Mesenchymal stem cell (in vitro differentiated cells and primary cell): ENCODE results near the gene TMEM95.

Experiments
- DNase-seq: peaks from one replicate; pipeline ENCODE4 v3.0.0-alpha.2; 2013
- H2AFZ ChIP-seq: one replicate; pipeline ENCODE4 v1.6.1; 2013; ENCODE audit warnings: low read depth, mild to moderate bottlenecking, control low read depth, inconsistent platforms, low read length, moderate library complexity
- H2AK5ac ChIP-seq: 2 replicates; pipeline ENCODE4 v1.6.1; 2013; ENCODE audit warnings: low read length, moderate library complexity, mild to moderate bottlenecking, inconsistent platforms; ENCODE audit not compliant: severe bottlenecking
- H2BK120ac ChIP-seq: one replicate; pipeline ENCODE4 v1.6.1; 2013; ENCODE audit warnings: low read depth, mild to moderate bottlenecking, inconsistent platforms, low read length, moderate library complexity
- H2BK12ac ChIP-seq, 2 experiments: one replicate each; pipeline ENCODE4 v1.6.1; 2013; ENCODE audit warnings: inconsistent platforms in 2 of 2, low read length in 2 of 2, mild to moderate bottlenecking in 2 of 2, moderate library complexity in 2 of 2, control low read depth in 1 of 2
- H2BK15ac ChIP-seq: one replicate; pipeline ENCODE4 v1.6.1; 2013; ENCODE audit warnings: mild to moderate bottlenecking, low read depth, inconsistent platforms; ENCODE audit not compliant: poor library complexity, severe bottlenecking
- H2BK5ac ChIP-seq: 2 replicates; pipeline ENCODE4 v1.6.1; 2013; ENCODE audit warnings: low read depth, mild to moderate bottlenecking, low read length, control low read depth, inconsistent platforms; ENCODE audit not compliant: poor library complexity, severe bottlenecking
- H3K14ac ChIP-seq, 2 experiments: one replicate each; pipeline ENCODE4 v1.6.1; 2013; ENCODE audit warnings: inconsistent platforms in 2 of 2, low read length in 2 of 2, control low read depth in 1 of 2, mild to moderate bottlenecking in 1 of 2, moderate library complexity in 1 of 2
- H3K18ac ChIP-seq, 2 experiments: one replicate each; pipeline ENCODE4 v1.6.1; 2013; ENCODE audit warnings: inconsistent platforms in 2 of 2, low read length in 2 of 2, control low read depth in 1 of 2, low read depth in 1 of 2, mild to moderate bottlenecking in 1 of 2
- H3K23ac ChIP-seq, 2 experiments: one replicate each; pipeline ENCODE4 v1.6.1; 2013; ENCODE audit warnings: inconsistent platforms in 2 of 2, low read length in 2 of 2, mild to moderate bottlenecking in 2 of 2, moderate library complexity in 2 of 2, control low read depth in 1 of 2
- H3K27ac ChIP-seq: 2 replicates; pipeline ENCODE4 v1.5.1; 2013; ENCODE audit warnings: mild to moderate bottlenecking, moderate library complexity, low read length, control low read depth, inconsistent platforms; ENCODE audit not compliant: poor library complexity, severe bottlenecking
- H3K27me3 ChIP-seq, 2 experiments: 2 replicates each; pipeline versions ENCODE4 v1.6.1 to v1.7.0; 2013; ENCODE audit warnings: low read length in 2 of 2, mild to moderate bottlenecking in 2 of 2, moderate library complexity in 2 of 2, control low read depth in 1 of 2, inconsistent platforms in 1 of 2; ENCODE audit not compliant: control insufficient read depth in 1 of 2, insufficient read depth in 1 of 2
- H3K36me3 ChIP-seq, 2 experiments: 2 replicates each; pipeline versions ENCODE4 v1.6.1 to v1.7.0; 2013; ENCODE audit warnings: low read length in 2 of 2, control low read depth in 1 of 2, inconsistent platforms in 1 of 2, low read depth in 1 of 2, mild to moderate bottlenecking in 1 of 2; ENCODE audit not compliant: insufficient read depth in 2 of 2, control insufficient read depth in 1 of 2
- H3K4ac ChIP-seq, 2 experiments: one replicate each; pipeline ENCODE4 v1.6.1; 2013; ENCODE audit warnings: inconsistent platforms in 2 of 2, low read length in 2 of 2, mild to moderate bottlenecking in 2 of 2, moderate library complexity in 2 of 2, control low read depth in 1 of 2, low read depth in 1 of 2
- H3K4me1 ChIP-seq: 2 replicates; pipeline ENCODE4 v1.6.1; 2013; ENCODE audit warnings: low read depth, low read length, control low read depth; ENCODE audit not compliant: control insufficient read depth, insufficient read depth
- H3K4me2 ChIP-seq: 2 replicates; pipeline ENCODE4 v1.6.1; 2013; ENCODE audit warnings: low read length, mild to moderate bottlenecking, inconsistent platforms; ENCODE audit not compliant: poor library complexity, severe bottlenecking
- H3K4me3 ChIP-seq, 2 experiments: 2 replicates each; pipeline versions ENCODE4 v1.5.1 to v1.7.0; 2013; ENCODE audit warnings: low read length in 2 of 2, mild to moderate bottlenecking in 2 of 2, control low read depth in 1 of 2, low read depth in 1 of 2; ENCODE audit not compliant: insufficient read depth in 1 of 2
- H3K79me1 ChIP-seq: replicated peaks from 2 replicates; pipeline ENCODE4 v1.6.1; 2013; ENCODE audit warnings: mild to moderate bottlenecking, control low read depth, low read length, inconsistent platforms; ENCODE audit not compliant: poor library complexity, severe bottlenecking
- H3K9ac ChIP-seq: 2 replicates; pipeline ENCODE4 v1.7.0; 2013; ENCODE audit warnings: mild to moderate bottlenecking, low read length, moderate library complexity
- H3K9me3 ChIP-seq: 2 replicates; pipeline ENCODE4 v1.7.0; 2013; ENCODE audit warnings: mild to moderate bottlenecking, low read length; ENCODE audit not compliant: control insufficient read depth
- H4K8ac ChIP-seq: one replicate; pipeline ENCODE4 v1.6.1; 2013; ENCODE audit warnings: inconsistent platforms, mild to moderate bottlenecking, low read length, moderate library complexity
- H4K91ac ChIP-seq: one replicate; pipeline ENCODE4 v1.6.1; 2013; ENCODE audit warnings: mild to moderate bottlenecking, low read length, inconsistent platforms
- WGBS: methylation state at CpG from one replicate; pipeline ENCODE4 v1.1.7; 2013; ENCODE audit warnings: mixed read lengths; 5-methylcytosine and 5-hydroxymethylcytosine counted together

The TMEM95 gene

DNA sequence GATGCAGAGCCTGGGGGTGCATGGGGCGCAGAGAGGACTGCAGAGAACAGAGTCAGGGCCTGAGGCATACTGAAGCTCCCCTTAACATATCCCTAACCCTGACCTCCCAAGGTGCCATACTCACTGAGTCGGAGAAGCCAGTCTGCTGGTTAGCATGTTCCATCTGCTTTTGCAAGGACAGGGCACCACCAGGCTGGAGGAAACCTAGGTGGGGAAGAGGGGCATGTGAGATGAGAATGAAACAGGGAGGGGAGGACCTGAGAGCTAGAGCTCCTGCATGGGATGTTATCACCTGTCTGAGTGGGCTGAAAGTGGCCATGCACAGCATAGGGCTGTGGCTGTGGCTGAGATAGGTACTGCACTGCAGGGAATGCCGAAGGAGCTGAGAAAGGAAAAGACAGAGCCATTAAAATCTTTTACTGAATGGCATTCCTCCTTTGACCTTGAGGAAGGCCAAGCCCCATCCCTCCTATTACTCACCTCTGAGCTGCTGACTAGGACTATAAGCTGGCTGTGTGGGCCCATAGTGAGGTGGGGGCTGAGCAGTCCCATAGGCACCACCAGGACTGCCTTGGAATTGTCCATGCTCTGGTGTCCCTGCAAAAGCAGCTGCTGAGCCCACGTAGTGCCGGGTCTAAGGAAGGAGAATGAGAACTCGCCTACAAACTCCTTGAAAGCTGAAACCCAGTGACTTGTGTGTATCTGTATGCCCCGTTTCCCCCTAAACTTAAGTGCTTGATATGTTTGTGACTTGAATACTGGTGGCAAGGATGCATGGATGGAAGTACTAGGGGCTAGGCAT, 41.7 kb upstream of the TMEM95 start:
- no peak overlapping the region for H3K23ac ChIP-seq
- no peak overlapping the region for H2BK15ac ChIP-seq
- no peak overlapping the region for H4K91ac ChIP-seq
- no peak overlapping the region for H2BK120ac ChIP-seq
- H3K27ac ChIP-seq, result no peak overlapping the region
- no peak overlapping the region for H3K14ac ChIP-seq
- 91% methylated on average over 5 of the region's 7 CpGs for WGBS
- no peak overlapping the region for H2BK12ac ChIP-seq
- H2BK5ac ChIP-seq, result no peak overlapping the region
- H3K79me1 ChIP-seq, result peaks cover 12% of the 10 kb centered on the region
- peaks cover 65 to 70% of the 10 kb centered on the region in 2 experiments for H3K36me3 ChIP-seq
- H3K4ac ChIP-seq, result no peak overlapping the region
- no peak overlapping the region for H2AK5ac ChIP-seq
- H3K18ac ChIP-seq, result no peak overlapping the region
- DNase-seq, result no peak
- H3K4me1 ChIP-seq, result peaks cover 22% of the 10 kb centered on the region
- H3K4me3 ChIP-seq, result peak overlapping the region in 1 of 2 experiments; percentile 95
- no peak overlapping the region for H2AFZ ChIP-seq
- H4K8ac ChIP-seq, result no peak overlapping the region
- H3K9ac ChIP-seq, result peak overlapping the region; percentile 91
- H3K4me2 ChIP-seq, result no peak overlapping the region
- H3K27me3 ChIP-seq, result no peaks in the 10 kb centered on the region
- H3K9me3 ChIP-seq, result no peaks in the 10 kb centered on the region

DNA sequence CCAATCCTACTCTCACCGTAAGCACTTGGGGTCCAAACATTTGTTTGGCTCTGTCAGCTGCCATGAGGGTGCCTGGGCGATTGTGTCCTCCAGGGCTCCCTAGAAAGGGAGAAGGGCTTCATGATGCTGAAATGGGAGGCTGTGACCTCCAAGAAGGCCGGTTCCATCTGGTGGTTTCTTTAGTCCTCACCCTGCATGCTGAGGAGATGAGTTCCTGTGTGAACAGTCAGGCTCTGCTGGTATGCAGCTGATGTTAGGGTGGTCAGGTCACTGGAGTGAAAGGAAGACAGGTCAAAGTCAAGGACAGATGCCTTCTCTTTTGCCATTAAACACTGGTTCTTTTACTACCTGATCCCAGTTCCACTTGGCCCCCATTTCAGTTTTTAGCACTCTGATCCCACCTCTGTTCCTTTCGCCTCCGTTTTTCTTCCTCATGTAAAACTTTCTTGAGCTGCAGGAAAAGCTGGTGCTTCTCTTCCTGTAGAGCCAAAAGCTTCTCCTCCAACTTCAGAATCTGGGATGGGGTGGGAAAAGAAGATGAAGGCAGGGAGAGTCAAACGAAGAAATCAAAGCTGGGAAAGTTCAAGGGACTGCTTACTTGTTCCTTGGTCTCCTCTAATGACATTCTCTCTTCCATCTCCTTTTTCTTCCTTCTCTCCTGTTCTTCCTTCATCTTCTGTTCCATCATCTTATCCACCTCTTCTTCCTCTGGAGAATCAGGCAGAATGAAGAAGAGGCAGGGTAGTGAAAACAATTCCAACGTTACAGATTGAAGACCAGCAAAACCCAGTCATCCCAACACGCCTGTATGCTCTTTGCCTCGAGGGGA, 40.9 kb upstream of the TMEM95 start:
- DNase-seq, result peak; percentile 34
- peak overlapping the region; percentile 31 for H3K4me2 ChIP-seq
- H3K9ac ChIP-seq, result peak overlapping the region; percentile 91
- H3K14ac ChIP-seq, result no peak overlapping the region
- no peaks in the 10 kb centered on the region for H3K9me3 ChIP-seq
- no peak overlapping the region for H2BK15ac ChIP-seq
- no peak overlapping the region for H4K8ac ChIP-seq
- peak overlapping the region; percentile 77 to 95 for H3K4me3 ChIP-seq
- H3K36me3 ChIP-seq, result peaks cover 73 to 78% of the 10 kb centered on the region in 2 experiments
- no peak overlapping the region for H3K23ac ChIP-seq
- no peak overlapping the region for H2BK120ac ChIP-seq
- no peak overlapping the region for H2AK5ac ChIP-seq
- H2BK12ac ChIP-seq, result no peak overlapping the region
- H3K4ac ChIP-seq, result no peak overlapping the region
- H3K79me1 ChIP-seq, result peaks cover 12% of the 10 kb centered on the region
- no peak overlapping the region for H3K18ac ChIP-seq
- H2AFZ ChIP-seq, result no peak overlapping the region
- H2BK5ac ChIP-seq, result no peak overlapping the region
- H3K4me1 ChIP-seq, result peaks cover 20% of the 10 kb centered on the region
- H4K91ac ChIP-seq, result no peak overlapping the region
- WGBS, result 39% methylated on average over 6 of the region's 9 CpGs
- no peak overlapping the region for H3K27ac ChIP-seq
- no peaks in the 10 kb centered on the region for H3K27me3 ChIP-seq

DNA sequence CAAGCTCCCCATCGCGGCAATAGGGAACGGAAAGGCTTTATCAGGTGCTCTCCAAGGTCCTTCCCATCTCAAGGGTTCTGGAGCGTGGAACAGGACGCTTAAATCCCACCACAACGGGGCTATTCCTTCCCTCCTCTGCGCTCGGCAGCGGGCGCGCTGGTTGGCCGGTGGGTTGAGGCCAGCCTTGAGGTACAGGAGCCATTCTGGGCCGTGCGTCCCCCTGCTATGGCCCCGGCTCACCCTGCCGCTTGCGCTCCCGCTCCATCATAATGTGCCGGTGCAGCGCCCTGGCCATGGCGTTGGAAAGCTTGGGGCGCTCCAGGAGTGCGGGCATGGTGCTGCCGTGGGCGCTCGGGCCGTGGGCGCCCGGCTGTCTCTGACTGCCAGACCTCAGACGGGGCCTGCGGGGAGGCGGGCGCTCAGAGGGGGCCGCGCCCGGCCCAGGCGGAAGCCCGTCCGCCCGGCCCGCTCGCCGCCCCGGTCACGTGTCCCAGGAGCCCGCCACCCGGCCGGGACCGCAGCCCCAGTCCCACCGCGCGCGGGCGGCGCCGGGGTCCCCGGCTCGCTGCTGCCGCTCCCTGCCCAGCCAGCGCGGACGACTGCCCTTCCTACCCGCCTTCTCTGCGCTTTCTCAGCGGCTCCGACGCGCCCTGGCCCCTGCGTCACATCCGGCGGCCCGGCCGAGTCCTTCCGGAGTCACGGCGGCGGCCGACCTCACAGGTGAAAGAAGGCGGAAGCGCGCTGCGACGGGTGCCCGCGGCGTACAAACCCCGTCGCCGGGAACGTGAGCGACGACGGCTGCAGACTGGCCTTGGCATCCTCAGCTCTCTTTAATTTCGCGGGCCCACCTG, 40.0 kb upstream of the TMEM95 start, which contains the start of gene GPS2:
TSS of gene GPS2 (minus strand) at position 642 of the 851 bp plus-strand sequence. CDS start at position 334, 308 bp downstream.
- Histone ChIP-seq H3K27ac (peak within 1 kb of the TSS; percentile 62), H3K18ac (peak within 1 kb of the TSS; percentile 85 to 86), H3K4me1 (peaks cover 15% of the 10 kb centered on the region), H3K9me3 (no peaks in the 10 kb centered on the region), H4K91ac (peak within 1 kb of the TSS; percentile 88), H3K4me3 (peak within 1 kb of the TSS; percentile 77 to 95), H2AFZ (peak within 1 kb of the TSS; percentile 65), H2BK120ac (peak within 1 kb of the TSS; percentile 57), H3K27me3 (no peaks in the 10 kb centered on the region), H3K23ac (peak within 1 kb of the TSS; percentile 24 to 65), H3K36me3 (peaks cover 69 to 73% of the 10 kb centered on the region in 2 experiments), H4K8ac (peak within 1 kb of the TSS; percentile 98), H3K14ac (peak within 1 kb of the TSS in 1 of 2 experiments; percentile 21), H3K9ac (peak within 1 kb of the TSS; percentile 91), H3K79me1 (peaks cover 12% of the 10 kb centered on the region), H2BK15ac (peak within 1 kb of the TSS; percentile 78), H3K4me2 (peak within 1 kb of the TSS; percentile 76), H3K4ac (peak within 1 kb of the TSS; percentile 92 to 97), H2AK5ac (peak within 1 kb of the TSS; percentile 50), H2BK5ac (peak within 1 kb of the TSS; percentile 63), H2BK12ac (no peak within 1 kb of the TSS)
- under 1% methylated on average over 72 of the region's 95 CpGs for WGBS
- DNase-seq, result peak; percentile 80
